ENCODE measurements around the gene PATL1. TPM values are rescaled to one million over a fixed set of nuclear protein-coding genes. Genes with fewer than 3 reads are reported as not detected.

Gene PATL1
- total and polyA plus RNA-seq, 2 experiments from 2014 or later = 12.9 to 19.6 TPM

- Histone ChIP-seq H2AFZ (no peak overlapping the region), H3K9me2 (ENCODE audit: insufficient read depth) (0 out of 2 replicates have a peak, but pooled peaks cover 5% of the 10 kb centered on the region), H3K79me2 (replicated peaks; ENCODE audit: insufficient read depth) (no peaks in the 10 kb centered on the region), H3K27ac (ENCODE audit: low read depth) (no peak overlapping the region), H3K36me3 (ENCODE audit: insufficient read depth) (no peaks in the 10 kb centered on the region), H3K4me2 (no peak overlapping the region), H3F3A (replicated peaks; ENCODE audit: low read depth) (no peaks in the 10 kb centered on the region), H3K4me1 (ENCODE audit: insufficient read depth) (no peaks in the 10 kb centered on the region), H3K27me3 (ENCODE audit: insufficient read depth) (no peaks in the 10 kb centered on the region), H3K4me3 (no peak overlapping the region), H4K20me1 (replicated peaks; ENCODE audit: insufficient read depth) (no peaks in the 10 kb centered on the region)
- ATAC-seq (no peak), DNase-seq (ENCODE audit: low spot score) (no peak)
- Mint-ChIP-seq H3K36me3 (ENCODE audit: low read depth) (0 out of 3 replicates have a peak, but pooled peaks cover 5% of the 10 kb centered on the region), H3K27me3 (ENCODE audit: insufficient read depth, low read depth, poor library complexity) (no peaks in the 10 kb centered on the region), H3K4me3 (no peak overlapping the region), H3K9me3 (peaks cover 11% of the 10 kb centered on the region), H3K27ac (no peak overlapping the region), H3K4me1 (no peaks in the 10 kb centered on the region)
- TF ChIP-seq REST (IDR thresholded peaks at IDR 0.05; ENCODE audit: unreplicated experiment) = no peak
- no peak for TF ChIP-seq ZNF114 (CRISPR knock-in tag; IDR thresholded peaks at IDR 0.05)
- TF ChIP-seq EZH2 (IDR thresholded peaks at IDR 0.05; ENCODE audit: low read depth, unreplicated experiment) = no peak
- no peak for TF ChIP-seq JUNB (IDR thresholded peaks at IDR 0.05; ENCODE audit: unreplicated experiment)
- TF ChIP-seq ETS1 (IDR thresholded peaks at IDR 0.05) = no peak
- TF ChIP-seq CREB1 (CRISPR knock-in tag; IDR thresholded peaks at IDR 0.05; ENCODE audit: low read depth) = no peak
- TF ChIP-seq CTCF (conservative IDR thresholded peaks at IDR 0.05; ENCODE audit: low read depth in 2 of 2) = no peak
- no peak for TF ChIP-seq NANOG (IDR thresholded peaks at IDR 0.05; ENCODE audit: borderline replicate concordance)
- no peak for TF ChIP-seq POLR2AphosphoS5 (IDR thresholded peaks at IDR 0.05; ENCODE audit: low read depth)
- TF ChIP-seq STAT1 (IDR thresholded peaks at IDR 0.05; ENCODE audit: unreplicated experiment) = no peak
- no peak for TF ChIP-seq EZH2phosphoT487 (IDR thresholded peaks at IDR 0.05; ENCODE audit: unreplicated experiment)
- no peak for TF ChIP-seq ZNF462 (CRISPR knock-in tag; IDR thresholded peaks at IDR 0.05)
- no peak for TF ChIP-seq ZNF331 (CRISPR knock-in tag; IDR thresholded peaks at IDR 0.05; ENCODE audit: low read depth)
Observed at GRCh38 chr11:59705294-59705693, 36.5 kb upstream of the PATL1 start.
